Testis (tissue), 3 donors: ENCODE measurements around the gene WDR53. TPM values are rescaled to one million over a fixed set of nuclear protein-coding genes. Genes with fewer than 3 reads are reported as not detected.

Experiments
- DNase-seq: peaks from one replicate; pipeline ENCODE4 v3.0.0-alpha.2; 2019
- H3K27ac ChIP-seq, 2 donors: fragments of 200-600 bp; sonication (generic); one replicate each; pipeline ENCODE4 v1.5.1; 2019
- H3K27me3 ChIP-seq: fragments of 200-600 bp; sonication (generic); one replicate; pipeline ENCODE4 v1.5.1; 2019
- H3K36me3 ChIP-seq: fragments of 200-600 bp; sonication (generic); one replicate; pipeline ENCODE4 v1.5.1; 2017; ENCODE audit warnings: low read depth; ENCODE audit errors: missing control alignments
- H3K4me1 ChIP-seq: fragments of 200-600 bp; sonication (generic); one replicate; pipeline ENCODE4 v1.5.1; 2019
- H3K4me3 ChIP-seq, 2 donors: fragments of 200-600 bp; sonication (generic); one replicate each; pipeline ENCODE4 v1.5.1; 2017 to 2019
- H3K9me3 ChIP-seq: fragments of 200-600 bp; sonication (generic); one replicate; pipeline ENCODE4 v1.5.1; 2017
- CTCF ChIP-seq, 3 experiments: fragments of 450-650 bp in 2 of 3; fragments of 200-600 bp in 1 of 3; sonication (generic) in 1 of 3; IDR thresholded peaks; one replicate each; pipeline ENCODE4 v1.5.1; 2016 to 2019; ENCODE audit warnings: antibody characterized with exemption in 3 of 3, mild to moderate bottlenecking in 2 of 3, moderate library complexity in 1 of 3
- POLR2A ChIP-seq: fragments of 450-650 bp; IDR thresholded peaks from one replicate; pipeline ENCODE4 v1.6.1; 2017; ENCODE audit warnings: antibody characterized with exemption, mild to moderate bottlenecking, moderate library complexity
- whole genome bisulfite sequencing, 2 donors: methylation state at CpG; one replicate each; pipeline ENCODE4 v1.1.5; 2018; 5-methylcytosine and 5-hydroxymethylcytosine counted together
- intact Hi-C: fragments of 100-400 bp; cut with DNase I; formaldehyde crosslinking; loops from one replicate; pipeline ENCODE4 v1.15.1; 2023; ENCODE audit warnings: low total_unique reads
- polyA plus RNA-seq: library from polyadenylated mRNA; stranded (reverse); fragments of 350-450 nt; fragmentation: Illumina TruSeq; extraction: RNeasy Lipid Tissue Mini Kit (QIAGEN cat#74804); gene quantifications from one replicate; pipeline ENCODE4 v1.2.3, GENCODE V29; 2014; ENCODE audit warnings: low read depth, low replicate concordance; ENCODE audit not compliant: insufficient read depth
- total RNA-seq, 2 donors: library from RNA; depleted of rRNA; stranded (reverse); fragments of >200 nt; gene quantifications; one replicate each; pipeline ENCODE4 v1.2.3, GENCODE V29; 2016

Gene WDR53
- total and polyA plus RNA-seq, 3 donors from 2014 or later = 25.8 to 140 (median 38.6) TPM

GRCh38 chr3:196609805-196610515, 41.6 kb upstream of the WDR53 start:
- 89 to 92% methylated on average over 6 of the region's 6 CpGs for WGBS, 2 donors
- Histone ChIP-seq H3K27ac (peak overlapping the region in 1 of 2 donors; percentile 17), H3K27me3 (no peaks in the 10 kb centered on the region), H3K36me3 (no peaks in the 10 kb centered on the region), H3K4me3 (no peak overlapping the region), H3K9me3 (no peaks in the 10 kb centered on the region), H3K4me1 (peaks cover 10% of the 10 kb centered on the region)
- TF ChIP-seq CTCF (IDR thresholded peaks at IDR 0.05) = no peak
- TF ChIP-seq POLR2A = no peak
- intact Hi-C loops = loop anchor here (5.0 kb wide), 1 partner anchor 77 kb away; no protein-coding TSS in a partner anchor
- no peak for DNase-seq

GRCh38 chr3:196609343-196609775, 41.0 kb upstream of the WDR53 start:
- TF ChIP-seq CTCF (IDR thresholded peaks at IDR 0.05) (peak; percentile 70 to 78 (median 71)), POLR2A (no peak)
- Histone ChIP-seq H3K4me3 (no peak overlapping the region), H3K9me3 (no peaks in the 10 kb centered on the region), H3K27me3 (no peaks in the 10 kb centered on the region), H3K36me3 (no peaks in the 10 kb centered on the region), H3K27ac (peak overlapping the region in 1 of 2 donors; percentile 17), H3K4me1 (peaks cover 10% of the 10 kb centered on the region)
- peak; percentile 90 for DNase-seq
- intact Hi-C loops = no loop called here
- WGBS, 2 donors = 32 to 36% methylated on average over 5 of the region's 5 CpGs

GRCh38 chr3:196608693-196609092, 40.3 kb upstream of the WDR53 start:
- WGBS, 2 donors = 89 to 90% methylated on average over 2 of the region's 2 CpGs
- TF ChIP-seq POLR2A = no peak
- no peak for TF ChIP-seq CTCF (IDR thresholded peaks at IDR 0.05)
- no peaks in the 10 kb centered on the region for H3K36me3 ChIP-seq
- H3K27ac ChIP-seq = no peak overlapping the region
- intact Hi-C loops = no loop called here
- H3K4me1 ChIP-seq = peaks cover 10% of the 10 kb centered on the region
- no peaks in the 10 kb centered on the region for H3K9me3 ChIP-seq
- H3K4me3 ChIP-seq = no peak overlapping the region
- no peaks in the 10 kb centered on the region for H3K27me3 ChIP-seq
- no peak for DNase-seq

GRCh38 chr3:196604548-196604947, 36.2 kb upstream of the WDR53 start:
- no peaks in the 10 kb centered on the region for H3K36me3 ChIP-seq
- 65 to 73% methylated on average over 13 of the region's 13 CpGs for WGBS, 2 donors

More at GRCh38 chr3:196604548-196604947, 36.2 kb upstream of the WDR53 start:
- Histone ChIP-seq H3K9me3 (no peaks in the 10 kb centered on the region), H3K4me3 (no peak overlapping the region), H3K4me1 (no peaks in the 10 kb centered on the region), H3K27ac (no peak overlapping the region), H3K27me3 (no peaks in the 10 kb centered on the region)
- no peak for DNase-seq
- TF ChIP-seq CTCF (IDR thresholded peaks at IDR 0.05) = no peak
- TF ChIP-seq POLR2A = no peak
- intact Hi-C loops = no loop called here
